MM.1S (cell line): Measurements from ENCODE around the gene HTRA1.

Source experiments
- CTCF ChIP-seq: fragments of 300-600 bp; sonication (generic); IDR thresholded peaks from 2 replicates; pipeline ENCODE4 v1.5.1; 2016; ENCODE audit warnings: antibody characterized with exemption, low read length, mixed read lengths
- EZH2phosphoT487 ChIP-seq: fragments of 300-600 bp; sonication (generic); IDR thresholded peaks from 2 replicates; pipeline ENCODE4 v1.6.1; 2018; ENCODE audit warnings: antibody characterized with exemption, low read length

GRCh38 chr10:122513053-122513452 lies 51.7 kb downstream of the HTRA1 start:
- TF ChIP-seq EZH2phosphoT487 (no peak), CTCF (no peak)
